WERI-Rb-1 (cell line): ENCODE results near the gene TNRC6C.

Source experiments
- DNase-seq: peaks from one replicate; pipeline ENCODE4 v3.0.0-alpha.2; 2020
- H3K27ac ChIP-seq: fragments of 250-450 bp; sonication (Bioruptor Pico); 2 replicates; pipeline ENCODE4 v1.5.1; 2020; ENCODE audit warnings: mild to moderate bottlenecking, moderate library complexity
- H3K27me3 ChIP-seq: fragments of 250-450 bp; sonication (Bioruptor Pico); 2 replicates; pipeline ENCODE4 v1.5.1; 2021; ENCODE audit warnings: mild to moderate bottlenecking, low read depth, moderate library complexity; ENCODE audit not compliant: insufficient read depth, severe bottlenecking
- H3K36me3 ChIP-seq: fragments of 250-450 bp; sonication (Bioruptor Pico); 2 replicates; pipeline ENCODE4 v1.5.1; 2020; ENCODE audit warnings: mild to moderate bottlenecking, moderate library complexity
- H3K4me3 ChIP-seq: 2 replicates; pipeline ENCODE4 v1.5.1; 2011; ENCODE audit warnings: low read depth, mild to moderate bottlenecking, control low read depth, low read length
- H3K9me3 ChIP-seq: fragments of 250-450 bp; sonication (Bioruptor Pico); 2 replicates; pipeline ENCODE4 v1.5.1; 2021; ENCODE audit warnings: mild to moderate bottlenecking, moderate library complexity; ENCODE audit not compliant: severe bottlenecking
- CTCF ChIP-seq: IDR thresholded peaks from 2 replicates; pipeline ENCODE4 v1.5.1; 2011; ENCODE audit warnings: low read depth, mild to moderate bottlenecking, control low read depth, inconsistent platforms, low read length

The TNRC6C gene

GRCh38 chr17:78132767-78133178 is 174.3 kb downstream of the TNRC6C start:
- DNase-seq, result no peak
- H3K27ac ChIP-seq, result no peak overlapping the region
- no peak overlapping the region for H3K4me3 ChIP-seq
- H3K9me3 ChIP-seq, result no peaks in the 10 kb centered on the region
- no peaks in the 10 kb centered on the region for H3K36me3 ChIP-seq
- TF ChIP-seq CTCF, result no peak
- H3K27me3 ChIP-seq, result no peaks in the 10 kb centered on the region

- no peak for DNase-seq
- Histone ChIP-seq H3K27ac (no peak overlapping the region), H3K9me3 (no peaks in the 10 kb centered on the region), H3K36me3 (no peaks in the 10 kb centered on the region), H3K4me3 (no peak overlapping the region), H3K27me3 (no peaks in the 10 kb centered on the region)
- TF ChIP-seq CTCF, result no peak
Measured at GRCh38 chr17:78133179-78133951, 174.9 kb downstream of the TNRC6C start.

DNA sequence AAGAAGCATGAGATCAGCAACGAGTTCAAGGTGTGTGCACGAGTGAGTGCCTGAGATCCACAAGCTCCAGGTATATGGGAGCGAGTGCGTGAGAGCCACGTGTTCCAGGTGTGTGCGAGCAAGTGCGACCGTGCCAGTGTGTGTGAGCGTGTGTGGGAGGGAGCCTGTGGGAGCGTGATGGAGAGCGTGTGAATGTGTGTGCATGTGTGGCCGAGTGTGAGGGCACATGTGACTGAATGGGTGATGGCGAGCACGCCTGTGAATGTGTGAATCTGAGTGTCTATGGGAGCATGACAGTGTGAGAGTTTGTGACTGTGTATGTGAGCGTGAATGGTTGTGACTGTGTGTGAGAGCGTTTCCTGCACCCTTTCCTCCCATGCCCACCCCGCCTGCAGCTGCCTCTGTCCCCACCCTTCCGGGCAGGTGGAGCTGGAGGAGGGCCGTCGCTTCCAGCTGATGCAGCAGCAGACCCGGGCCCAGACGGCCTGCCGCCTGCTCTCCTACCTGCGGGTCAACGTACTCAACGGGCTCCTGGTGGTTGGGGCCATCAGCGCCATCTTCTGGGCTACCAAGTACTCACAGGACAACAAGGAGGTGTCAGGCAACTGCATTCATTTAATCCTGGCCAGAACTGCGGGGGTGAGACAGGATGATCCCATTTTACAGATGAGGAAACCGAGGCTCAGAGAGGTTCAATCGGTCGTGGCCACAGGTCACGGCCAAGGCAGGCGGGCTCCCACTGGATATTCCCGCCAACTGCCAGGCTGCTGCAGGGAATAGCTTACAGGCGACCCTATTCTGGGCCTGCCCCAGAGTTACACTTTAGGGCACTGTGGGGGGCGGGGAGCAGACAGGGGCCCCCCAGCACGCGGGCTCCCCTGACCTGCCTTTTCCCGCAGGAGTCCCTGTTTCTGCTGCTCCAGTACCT is 175.7 kb downstream of the TNRC6C start:
- Histone ChIP-seq H3K27ac (no peak overlapping the region), H3K9me3 (no peaks in the 10 kb centered on the region), H3K36me3 (no peaks in the 10 kb centered on the region), H3K27me3 (no peaks in the 10 kb centered on the region), H3K4me3 (no peak overlapping the region)
- peak; percentile 88 for TF ChIP-seq CTCF
- DNase-seq, result peak; percentile 89

DNA sequence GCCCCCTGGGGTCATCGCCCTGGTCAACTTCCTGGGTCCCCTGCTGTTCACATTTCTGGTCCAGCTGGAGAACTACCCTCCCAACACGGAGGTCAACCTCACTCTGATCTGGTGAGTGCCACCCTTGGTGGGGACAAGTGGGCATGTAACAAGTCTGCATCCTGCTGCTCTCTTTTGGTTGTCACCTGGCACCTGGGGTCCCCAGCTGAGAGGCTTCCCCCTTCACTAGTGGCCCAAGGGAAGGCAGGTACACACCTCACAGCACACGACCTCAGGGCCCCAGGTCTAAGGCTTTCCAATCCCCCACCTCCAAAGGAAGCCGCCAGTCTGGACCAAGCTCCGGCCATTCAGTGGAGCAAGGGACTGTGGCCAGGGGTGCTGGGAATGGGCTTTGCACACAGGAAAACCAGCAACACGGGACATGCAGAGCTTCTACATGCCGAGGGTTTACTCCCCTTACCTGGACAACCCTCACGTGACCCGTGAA is 176.4 kb downstream of the TNRC6C start:
- H3K27ac ChIP-seq, result no peak overlapping the region
- H3K4me3 ChIP-seq, result no peak overlapping the region
- H3K36me3 ChIP-seq, result no peaks in the 10 kb centered on the region
- H3K9me3 ChIP-seq, result no peaks in the 10 kb centered on the region
- DNase-seq, result no peak
- TF ChIP-seq CTCF, result no peak
- no peaks in the 10 kb centered on the region for H3K27me3 ChIP-seq

GRCh38 chr17:78135858-78136500 is 177.5 kb downstream of the TNRC6C start:
- no peaks in the 10 kb centered on the region for H3K9me3 ChIP-seq
- no peaks in the 10 kb centered on the region for H3K27me3 ChIP-seq
- no peak overlapping the region for H3K4me3 ChIP-seq
- no peaks in the 10 kb centered on the region for H3K36me3 ChIP-seq
- TF ChIP-seq CTCF, result no peak
- DNase-seq, result no peak
- H3K27ac ChIP-seq, result no peak overlapping the region
